Measurements from ENCODE around the gene MAP3K12.
"Not testable (repeated sequence)": the region's sequence is repeated elsewhere in the genome, so short reads cannot be mapped to it uniquely, and the experiment has no call there.

MAP3K12 gene

DNA sequence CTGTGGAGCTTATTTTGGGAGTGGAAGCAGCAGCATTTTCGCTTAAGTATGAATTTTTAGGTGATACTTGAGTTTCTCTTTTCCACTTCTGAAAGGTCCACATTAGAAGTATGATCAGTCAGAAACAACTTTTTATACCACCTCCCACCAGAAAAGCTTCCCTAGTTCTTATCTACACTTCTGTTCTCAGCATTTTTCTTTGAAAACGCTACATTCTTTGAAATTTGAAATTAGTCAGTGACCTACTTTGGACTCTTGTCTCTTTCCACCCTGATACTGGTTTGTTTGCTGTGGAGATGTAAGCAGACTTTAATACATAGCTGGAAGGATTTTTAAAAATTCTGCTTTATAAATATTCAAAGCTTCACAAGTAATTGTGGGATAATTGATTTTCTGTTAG is 25.2 kb downstream of the MAP3K12 start:
- DNase-seq (ENCODE audit: low read depth in 2 of 2) = no peak

DNA sequence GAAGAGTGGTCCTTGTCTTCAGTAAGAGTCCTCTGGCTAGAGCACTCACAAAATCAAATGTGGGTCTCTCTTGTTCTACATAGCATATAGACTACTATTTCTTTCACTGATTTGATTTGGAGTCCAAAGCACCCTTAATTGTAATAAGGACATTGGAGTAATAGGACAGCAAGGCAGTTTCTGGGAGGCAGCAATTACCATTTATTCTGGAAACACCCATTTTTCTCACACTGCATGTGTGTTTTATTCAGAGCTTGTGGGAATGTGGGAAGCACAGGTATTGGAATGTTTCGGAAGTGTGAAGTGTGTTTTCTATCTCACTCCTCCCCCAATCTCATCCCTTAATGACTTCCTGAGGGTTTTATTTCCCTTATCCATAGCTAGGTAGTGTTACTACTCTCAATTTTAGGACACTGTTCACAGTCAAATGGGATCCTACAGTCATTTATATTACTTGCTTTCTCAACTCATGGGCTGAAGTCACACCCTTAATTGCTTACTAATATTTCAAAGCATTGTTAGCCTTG is 27.1 kb downstream of the MAP3K12 start:
- DNase-seq (ENCODE audit: low read depth in 2 of 2) = no peak

DNA sequence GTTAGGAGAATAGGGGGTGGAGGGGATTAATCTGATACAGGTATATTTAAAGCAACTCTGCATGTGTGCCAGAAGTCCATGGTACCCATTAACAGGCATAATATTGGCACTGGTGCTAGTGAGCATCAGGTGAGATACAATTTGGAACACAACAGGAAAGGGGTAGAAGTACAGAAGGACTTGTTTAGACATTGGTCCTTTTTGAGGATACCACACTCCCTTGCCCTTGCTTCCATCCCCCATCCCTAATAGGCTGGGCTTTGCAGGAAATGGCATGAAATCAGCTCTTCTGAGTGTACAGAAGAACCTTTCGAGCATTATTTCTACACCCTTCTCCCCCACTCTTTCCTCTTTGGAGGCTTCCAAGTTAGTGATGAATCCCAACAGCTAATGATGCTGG is 31.0 kb downstream of the MAP3K12 start:
- DNase-seq (ENCODE audit: low read depth in 2 of 2) = no peak

DNA sequence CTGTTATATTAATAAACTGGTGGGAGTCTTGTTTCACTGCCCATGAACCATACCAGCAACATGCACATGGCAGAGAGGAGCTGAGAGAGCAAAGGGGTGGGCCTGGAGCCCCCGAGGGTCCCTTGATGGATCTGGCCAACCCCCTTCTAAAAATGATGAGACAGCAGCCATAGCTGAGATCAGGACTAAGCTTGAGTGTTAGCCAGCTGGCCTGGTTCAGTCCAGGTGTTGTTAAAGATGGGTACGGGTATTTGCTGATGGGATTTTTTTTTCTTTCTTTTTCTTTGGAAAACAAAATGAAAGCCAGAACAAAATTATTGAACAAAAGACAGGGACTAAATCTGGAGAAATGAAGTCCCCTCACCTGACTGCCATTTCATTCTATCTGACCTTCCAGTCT is 31.4 kb downstream of the MAP3K12 start:
- no peak for DNase-seq (ENCODE audit: low read depth in 2 of 2)

- DNase-seq (ENCODE audit: low read depth in 2 of 2) = no peak
These were observed 32.2 kb downstream of the MAP3K12 start for GRCh38 chr12:53467082-53467481.

DNA sequence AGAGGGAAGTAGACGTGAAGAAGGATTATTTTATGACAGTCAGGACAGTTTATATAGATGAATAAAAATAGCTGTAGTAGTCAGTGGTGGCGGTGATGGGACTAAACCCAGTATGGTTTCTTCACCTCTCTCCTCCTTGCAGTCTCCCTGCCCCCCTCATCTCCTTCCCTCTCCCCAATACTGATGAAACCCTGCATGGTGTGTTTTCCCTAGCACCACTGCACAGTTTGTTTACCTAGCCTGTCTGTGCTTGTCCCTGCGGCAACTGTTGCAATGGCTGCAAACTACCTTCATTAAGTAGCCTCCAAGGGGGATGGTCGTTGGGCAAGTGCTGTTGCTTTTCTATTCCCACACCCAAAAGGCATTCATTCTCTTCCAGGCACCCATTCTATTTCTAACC is 32.6 kb downstream of the MAP3K12 start:
- DNase-seq (ENCODE audit: low read depth in 2 of 2) = no peak

- no peak for DNase-seq (ENCODE audit: low read depth in 2 of 2)
These were observed 33.6 kb downstream of the MAP3K12 start for GRCh38 chr12:53465679-53466078.

DNA sequence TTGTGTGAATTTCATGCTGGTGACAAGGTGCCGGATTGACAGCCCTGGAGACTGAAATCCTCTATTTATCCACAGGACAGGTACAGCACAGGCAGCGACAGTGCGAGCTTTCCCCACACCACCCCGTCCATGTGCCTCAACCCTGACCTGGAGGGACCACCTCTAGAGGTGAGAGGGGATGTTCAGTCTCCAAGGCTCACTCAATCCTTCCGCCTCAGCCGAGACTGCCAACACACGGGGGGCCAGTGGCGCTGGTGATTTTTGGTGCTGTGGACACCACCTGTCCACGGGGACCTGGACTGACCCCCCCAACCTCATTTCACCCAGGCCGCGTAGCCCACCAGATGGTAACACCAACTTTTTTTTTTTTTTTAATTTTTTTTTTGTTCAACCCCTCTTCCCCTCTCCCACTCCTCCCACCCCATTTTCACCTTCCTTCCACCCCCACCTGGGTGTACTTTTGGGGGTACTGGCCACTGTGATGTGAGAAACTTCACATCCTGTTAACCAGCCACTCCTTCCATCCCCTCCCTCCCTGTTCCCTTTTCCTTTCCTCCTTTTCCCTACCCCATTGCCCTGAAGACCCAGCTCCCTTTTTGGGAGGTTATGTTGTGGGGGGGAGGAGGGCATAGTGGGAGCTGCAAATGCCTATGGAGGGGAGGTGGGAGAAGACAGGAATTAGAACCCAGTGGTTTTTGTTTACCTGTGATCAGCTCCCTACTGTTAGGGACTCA is 34.4 kb downstream of the MAP3K12 start:
- DNase-seq (ENCODE audit: low read depth in 2 of 2) = no peak

DNA sequence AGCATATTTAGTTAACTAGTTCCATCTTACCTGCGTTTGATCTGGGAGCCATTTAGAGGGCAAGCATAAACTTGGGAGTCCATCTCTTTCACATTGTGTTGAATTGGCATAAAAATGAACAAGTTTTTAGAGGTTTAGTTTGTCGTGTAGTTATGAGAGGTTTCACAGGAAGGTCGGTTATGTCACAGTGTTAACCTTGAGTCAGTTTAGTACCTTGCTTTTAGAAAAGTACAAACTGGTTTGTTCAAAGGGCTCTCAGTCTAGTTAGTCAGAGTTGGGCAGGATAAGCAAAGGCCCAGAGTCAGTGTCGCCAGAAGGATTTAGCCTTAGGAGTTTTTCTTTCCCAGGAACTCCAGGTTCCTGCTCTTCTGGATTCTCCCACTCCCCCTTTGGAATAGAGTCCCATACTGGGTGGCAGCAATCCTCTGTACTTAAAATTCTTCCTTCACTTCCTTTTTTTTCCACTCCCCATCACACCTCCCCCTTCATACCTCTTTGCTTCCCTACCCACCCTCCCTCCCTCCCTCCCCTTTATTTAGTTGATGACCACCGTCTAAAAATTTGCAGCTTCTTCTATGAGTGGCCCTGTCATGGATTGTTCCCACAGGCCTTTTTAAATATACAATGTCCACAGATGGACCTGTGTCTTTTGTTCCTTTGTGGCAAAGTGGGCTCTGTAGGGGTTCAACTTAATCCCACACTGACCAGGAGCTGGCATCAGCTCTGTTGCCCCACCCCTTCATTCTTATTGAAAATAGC is 35.3 kb downstream of the MAP3K12 start:
- no peak for DNase-seq (ENCODE audit: low read depth in 2 of 2)

- no peak for DNase-seq (ENCODE audit: low read depth in 2 of 2)
These were observed 36.3 kb downstream of the MAP3K12 start for GRCh38 chr12:53462935-53463334.

GRCh38 chr12:53461591-53461990 is 37.7 kb downstream of the MAP3K12 start:
- DNase-seq (ENCODE audit: low read depth in 2 of 2) = no peak

- no peak for DNase-seq (ENCODE audit: low read depth in 2 of 2)
These were observed 38.2 kb downstream of the MAP3K12 start for GRCh38 chr12:53461059-53461458.

DNA sequence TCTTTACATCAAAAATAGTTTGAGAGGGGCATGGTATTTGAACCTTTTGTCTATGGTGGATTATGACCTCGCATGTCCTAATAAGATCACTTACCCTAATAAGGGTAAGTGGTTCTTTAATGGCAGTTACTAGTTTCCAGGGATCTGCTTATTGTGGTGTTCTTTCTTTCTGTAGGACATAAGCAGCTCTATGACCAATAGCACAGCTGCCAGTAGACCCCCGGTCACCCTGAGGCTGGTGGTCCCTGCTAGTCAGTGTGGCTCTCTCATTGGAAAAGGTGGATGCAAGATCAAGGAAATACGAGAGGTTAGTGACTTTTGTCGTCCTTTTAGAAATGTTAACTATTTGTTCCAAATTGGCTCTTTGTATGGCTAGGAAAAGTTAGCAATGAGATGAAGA is 40.2 kb downstream of the MAP3K12 start:
- DNase-seq (ENCODE audit: low read depth in 2 of 2) = no peak

GRCh38 chr12:53456654-53457366 is 42.4 kb downstream of the MAP3K12 start:
- no peak for DNase-seq (ENCODE audit: low read depth in 2 of 2)

GRCh38 chr12:53454707-53455106 is 44.6 kb downstream of the MAP3K12 start:
- DNase-seq (ENCODE audit: low read depth in 2 of 2) = no peak

GRCh38 chr12:53453953-53454640 is 45.2 kb downstream of the MAP3K12 start:
- no peak for DNase-seq (ENCODE audit: low read depth in 2 of 2)

DNA sequence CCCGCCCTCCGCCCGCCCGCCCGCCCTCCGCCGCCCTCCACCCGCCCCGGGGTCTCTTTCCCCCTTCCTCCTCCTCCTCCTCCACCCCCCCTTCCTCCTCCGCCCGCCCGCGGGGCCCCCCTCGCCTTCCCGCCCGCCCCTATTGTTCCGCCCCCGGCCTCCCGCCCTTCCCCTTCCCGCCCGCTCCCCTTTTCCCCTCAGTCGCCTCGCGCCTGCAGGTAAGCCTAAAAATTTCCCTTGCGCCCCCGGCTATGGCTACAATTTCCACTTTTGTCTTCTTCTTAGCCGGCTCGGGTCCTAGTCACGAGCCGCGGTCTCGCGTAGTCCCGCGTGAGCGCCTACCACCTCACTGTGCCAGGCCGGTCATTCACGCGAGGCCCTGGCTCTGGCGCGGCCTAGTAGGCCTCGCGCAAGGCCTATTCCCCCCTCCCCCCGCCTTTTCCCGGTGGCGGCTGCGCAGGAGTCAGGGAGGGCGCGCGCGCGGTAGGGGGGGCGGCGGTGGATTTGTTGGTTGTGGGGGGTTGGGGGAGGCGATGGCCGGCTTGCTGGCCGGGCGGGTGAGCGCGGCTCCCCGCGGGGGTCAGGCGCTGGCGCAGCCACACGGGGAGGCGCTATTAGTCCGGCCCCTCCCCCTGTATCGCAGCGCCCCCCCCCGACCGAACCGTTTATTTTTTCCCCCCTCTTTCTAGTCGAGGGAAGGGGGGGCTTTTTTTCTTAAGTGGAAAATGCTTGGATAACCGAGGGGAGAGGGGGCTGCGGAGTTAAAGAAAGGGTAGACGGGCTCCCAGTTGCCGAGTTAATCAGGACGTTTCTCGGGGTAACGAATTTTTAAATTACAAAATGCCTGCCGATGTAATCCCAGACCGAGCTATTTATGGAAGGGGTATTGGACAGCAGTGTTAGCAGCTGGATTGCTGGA is 46.8 kb downstream of the MAP3K12 start:
- DNase-seq (ENCODE audit: low read depth in 2 of 2) = peak; percentile 47 to 51

GRCh38 chr12:53451661-53452158 is 47.5 kb downstream of the MAP3K12 start, which contains the start of gene PCBP2:
Gene PCBP2, plus strand, starts transcription at chr12:53452102. Its CDS starts 2,699 bp downstream, at chr12:53454801.
- DNase-seq (ENCODE audit: low read depth in 2 of 2) = peak; percentile 96

GRCh38 chr12:53450936-53451335 is 48.3 kb downstream of the MAP3K12 start:
- DNase-seq (ENCODE audit: low read depth in 2 of 2) = no peak

- DNase-seq (ENCODE audit: low read depth in 2 of 2) = not testable (repeated sequence)
These were observed 54.5 kb downstream of the MAP3K12 start for GRCh38 chr12:53444593-53445325.
